GM23338 (cell line): ENCODE measurements around the gene KMT2C. TPM values are rescaled to one million over a fixed set of nuclear protein-coding genes. Genes with fewer than 3 reads are reported as not detected.

Experiments used
- ATAC-seq: fragments of 200-7000 bp; cut with Tn5 transposase; 3 replicates; pipeline ENCODE4 v1.9.1; 2020
- DNase-seq: peaks from one replicate; pipeline ENCODE4 v3.0.0-alpha.2; 2015; ENCODE audit warnings: low spot score
- H2AFZ ChIP-seq: fragments of 200-600 bp; sonication (generic); 2 replicates; pipeline ENCODE4 v1.8.0; 2016; ENCODE audit warnings: antibody characterized with exemption, mild to moderate bottlenecking, moderate library complexity
- H3F3A ChIP-seq: fragments of 200-600 bp; sonication (generic); replicated peaks from 2 replicates; pipeline ENCODE4 v1.8.0; 2017; ENCODE audit warnings: antibody characterized with exemption, mixed run types, low read depth
- H3K27ac ChIP-seq: fragments of 200-600 bp; sonication (generic); 2 replicates; pipeline ENCODE4 v1.6.1; 2016; ENCODE audit warnings: low read depth
- H3K27me3 ChIP-seq: fragments of 200-600 bp; sonication (generic); 2 replicates; pipeline ENCODE4 v1.8.0; 2016; ENCODE audit warnings: mild to moderate bottlenecking, mixed run types, moderate library complexity; ENCODE audit not compliant: insufficient read depth
- H3K36me3 ChIP-seq: fragments of 200-600 bp; sonication (generic); 2 replicates; pipeline ENCODE4 v1.8.0; 2016; ENCODE audit warnings: mild to moderate bottlenecking; ENCODE audit not compliant: insufficient read depth
- H3K4me1 ChIP-seq: fragments of 200-600 bp; sonication (generic); 2 replicates; pipeline ENCODE4 v1.8.0; 2016; ENCODE audit warnings: mild to moderate bottlenecking, moderate library complexity; ENCODE audit not compliant: insufficient read depth
- H3K4me2 ChIP-seq: fragments of 200-600 bp; sonication (generic); 2 replicates; pipeline ENCODE4 v1.7.1; 2017; ENCODE audit warnings: mixed run types
- H3K4me3 ChIP-seq: fragments of 200-600 bp; sonication (generic); 2 replicates; pipeline ENCODE4 v1.6.1; 2016; ENCODE audit warnings: mixed run types
- H3K79me2 ChIP-seq: fragments of 200-600 bp; sonication (generic); replicated peaks from 2 replicates; pipeline ENCODE4 v1.8.0; 2017; ENCODE audit warnings: mild to moderate bottlenecking; ENCODE audit not compliant: insufficient read depth
- H3K9me2 ChIP-seq: fragments of 200-600 bp; sonication (generic); 2 replicates; pipeline ENCODE4 v1.8.0; 2017; ENCODE audit not compliant: insufficient read depth
- H4K20me1 ChIP-seq: fragments of 200-600 bp; sonication (generic); replicated peaks from 2 replicates; pipeline ENCODE4 v1.8.0; 2017; ENCODE audit warnings: mild to moderate bottlenecking; ENCODE audit not compliant: insufficient read depth
- H3K27ac Mint-ChIP-seq: 2 replicates; pipeline ENCODE4 v1.8.0; 2020; ENCODE audit warnings: inconsistent platforms, mild to moderate bottlenecking, moderate library complexity, mixed read lengths
- H3K27me3 Mint-ChIP-seq: 3 replicates; pipeline ENCODE4 v1.8.0; 2022; ENCODE audit warnings: low read depth, mild to moderate bottlenecking, moderate library complexity, mixed read lengths, inconsistent platforms; ENCODE audit not compliant: insufficient read depth, poor library complexity
- H3K36me3 Mint-ChIP-seq: 3 replicates; pipeline ENCODE4 v1.8.0; 2021; ENCODE audit warnings: low read depth, mild to moderate bottlenecking, inconsistent platforms, moderate library complexity, mixed read lengths
- H3K4me1 Mint-ChIP-seq: 3 replicates; pipeline ENCODE4 v1.8.0; 2020; ENCODE audit warnings: mild to moderate bottlenecking, inconsistent platforms, mixed read lengths
- H3K4me3 Mint-ChIP-seq: 3 replicates; pipeline ENCODE4 v1.8.0; 2021; ENCODE audit warnings: moderate library complexity, mild to moderate bottlenecking, inconsistent platforms, mixed read lengths
- H3K9me3 Mint-ChIP-seq: 3 replicates; pipeline ENCODE4 v1.8.0; 2020; ENCODE audit warnings: moderate library complexity, mild to moderate bottlenecking, inconsistent platforms, mixed read lengths
- CREB1 ChIP-seq: fragments of 250-450 bp; sonication (Bioruptor Pico); IDR thresholded peaks from 2 replicates; pipeline ENCODE4 v1.5.0; 2020; ENCODE audit warnings: low read depth, mild to moderate bottlenecking, moderate library complexity
- EZH2 ChIP-seq: fragments of 200-600 bp; sonication (generic); IDR thresholded peaks from one replicate; pipeline ENCODE4 v1.8.0; 2017; ENCODE audit warnings: antibody characterized with exemption, mild to moderate bottlenecking, low read depth; ENCODE audit not compliant: unreplicated experiment
- EZH2phosphoT487 ChIP-seq: fragments of 200-600 bp; sonication (generic); IDR thresholded peaks from one replicate; pipeline ENCODE4 v1.8.1; 2018; ENCODE audit warnings: antibody characterized with exemption; ENCODE audit not compliant: unreplicated experiment
- NANOG ChIP-seq: IDR thresholded peaks from 2 replicates; pipeline ENCODE4 v1.6.1; 2016; ENCODE audit warnings: antibody characterized with exemption, borderline replicate concordance
- POLR2AphosphoS5 ChIP-seq: IDR thresholded peaks from 2 replicates; pipeline ENCODE4 v1.6.1; 2016; ENCODE audit warnings: antibody characterized with exemption, low read depth
- ZNF114 ChIP-seq: fragments of 250-450 bp; sonication (Bioruptor Pico); IDR thresholded peaks from 2 replicates; pipeline ENCODE4 v1.5.0; 2020; ENCODE audit warnings: mild to moderate bottlenecking, moderate library complexity
- ZNF331 ChIP-seq: fragments of 250-450 bp; sonication (Bioruptor Pico); IDR thresholded peaks from 2 replicates; pipeline ENCODE4 v1.5.0; 2020; ENCODE audit warnings: low read depth, mild to moderate bottlenecking, moderate library complexity
- polyA plus RNA-seq: library from polyadenylated mRNA; unstranded; fragments of >200 nt; fragmentation: Nextera tagmentation; extraction: Ambion mirVana; gene quantifications from 2 replicates; pipeline ENCODE4 v1.2.1, GENCODE V29; 2016
- total RNA-seq: library from RNA; depleted of rRNA; stranded (reverse); fragments of >200 nt; shearing (Covaris generic); gene quantifications from 2 replicates; pipeline ENCODE4 v1.2.3, GENCODE V29; 2014
- TF ChIP-seq, protein P1 (sequence below): IDR thresholded peaks from 2 replicates; pipeline ENCODE4 v1.6.1; 2016; ENCODE audit warnings: antibody characterized with exemption
- TF ChIP-seq, protein P2 (sequence below): fragments of 250-450 bp; sonication (Bioruptor Pico); IDR thresholded peaks from 2 replicates; pipeline ENCODE4 v1.5.0; 2020; ENCODE audit warnings: mild to moderate bottlenecking, moderate library complexity
- TF ChIP-seq, protein P3 (sequence below): IDR thresholded peaks from one replicate; pipeline ENCODE4 v1.6.1; 2018; ENCODE audit warnings: antibody characterized with exemption; ENCODE audit not compliant: unreplicated experiment
- TF ChIP-seq, protein P4 (sequence below), 2 experiments: fragments of 200-600 bp in 1 of 2; sonication (generic) in 1 of 2; conservative IDR thresholded peaks; 2 replicates each; pipeline versions ENCODE4 v1.5.1 to v1.6.1; 2016 to 2017; ENCODE audit warnings: antibody characterized with exemption in 2 of 2, low read depth in 2 of 2, mild to moderate bottlenecking in 2 of 2, moderate library complexity in 1 of 2

The KMT2C gene
- total and polyA plus RNA-seq, 2 experiments from 2014 or later = 11.4 to 39.0 TPM

DNA sequence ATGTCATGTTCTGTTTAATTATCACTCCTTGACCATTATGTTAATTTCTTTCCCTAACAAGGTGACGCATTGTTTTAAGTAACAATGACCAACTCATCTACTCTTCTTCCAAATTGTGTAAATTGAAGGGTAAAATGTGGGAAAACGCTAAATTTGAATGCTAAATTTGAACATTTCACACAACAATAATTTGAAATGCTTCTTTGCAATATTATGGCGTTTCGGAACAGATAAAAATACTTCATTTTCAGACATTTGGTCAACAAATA, 29.2 kb upstream of the KMT2C start:
- H3F3A ChIP-seq = peaks cover 15% of the 10 kb centered on the region; the same call in 1 of the 2 replicates
- H3K36me3 ChIP-seq = no peaks in the 10 kb centered on the region
- Mint-ChIP-seq H3K4me3 (peak overlapping the region; percentile 85), H3K27ac (peak overlapping the region; percentile 45; the same call in 1 of the 2 replicates), H3K27me3 (peaks cover 7% of the 10 kb centered on the region), H3K4me1 (peaks cover 13% of the 10 kb centered on the region), H3K36me3 (peaks cover 4% of the 10 kb centered on the region), H3K9me3 (peaks cover 11% of the 10 kb centered on the region)
- H3K9me2 ChIP-seq = no peaks in the 10 kb centered on the region
- peaks cover 5% of the 10 kb centered on the region; the same call in 1 of the 2 replicates for H3K27me3 ChIP-seq
- TF ChIP-seq ZNF114 (CRISPR knock-in tag) (no peak), POLR2AphosphoS5 (no peak), CREB1 (CRISPR knock-in tag) (no peak), EZH2 (no peak), ZNF331 (no peak), EZH2phosphoT487 (no peak), NANOG (no peak)
- TF ChIP-seq, protein P1, sequence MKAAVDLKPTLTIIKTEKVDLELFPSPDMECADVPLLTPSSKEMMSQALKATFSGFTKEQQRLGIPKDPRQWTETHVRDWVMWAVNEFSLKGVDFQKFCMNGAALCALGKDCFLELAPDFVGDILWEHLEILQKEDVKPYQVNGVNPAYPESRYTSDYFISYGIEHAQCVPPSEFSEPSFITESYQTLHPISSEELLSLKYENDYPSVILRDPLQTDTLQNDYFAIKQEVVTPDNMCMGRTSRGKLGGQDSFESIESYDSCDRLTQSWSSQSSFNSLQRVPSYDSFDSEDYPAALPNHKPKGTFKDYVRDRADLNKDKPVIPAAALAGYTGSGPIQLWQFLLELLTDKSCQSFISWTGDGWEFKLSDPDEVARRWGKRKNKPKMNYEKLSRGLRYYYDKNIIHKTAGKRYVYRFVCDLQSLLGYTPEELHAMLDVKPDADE = no peak
- TF ChIP-seq, protein P2, sequence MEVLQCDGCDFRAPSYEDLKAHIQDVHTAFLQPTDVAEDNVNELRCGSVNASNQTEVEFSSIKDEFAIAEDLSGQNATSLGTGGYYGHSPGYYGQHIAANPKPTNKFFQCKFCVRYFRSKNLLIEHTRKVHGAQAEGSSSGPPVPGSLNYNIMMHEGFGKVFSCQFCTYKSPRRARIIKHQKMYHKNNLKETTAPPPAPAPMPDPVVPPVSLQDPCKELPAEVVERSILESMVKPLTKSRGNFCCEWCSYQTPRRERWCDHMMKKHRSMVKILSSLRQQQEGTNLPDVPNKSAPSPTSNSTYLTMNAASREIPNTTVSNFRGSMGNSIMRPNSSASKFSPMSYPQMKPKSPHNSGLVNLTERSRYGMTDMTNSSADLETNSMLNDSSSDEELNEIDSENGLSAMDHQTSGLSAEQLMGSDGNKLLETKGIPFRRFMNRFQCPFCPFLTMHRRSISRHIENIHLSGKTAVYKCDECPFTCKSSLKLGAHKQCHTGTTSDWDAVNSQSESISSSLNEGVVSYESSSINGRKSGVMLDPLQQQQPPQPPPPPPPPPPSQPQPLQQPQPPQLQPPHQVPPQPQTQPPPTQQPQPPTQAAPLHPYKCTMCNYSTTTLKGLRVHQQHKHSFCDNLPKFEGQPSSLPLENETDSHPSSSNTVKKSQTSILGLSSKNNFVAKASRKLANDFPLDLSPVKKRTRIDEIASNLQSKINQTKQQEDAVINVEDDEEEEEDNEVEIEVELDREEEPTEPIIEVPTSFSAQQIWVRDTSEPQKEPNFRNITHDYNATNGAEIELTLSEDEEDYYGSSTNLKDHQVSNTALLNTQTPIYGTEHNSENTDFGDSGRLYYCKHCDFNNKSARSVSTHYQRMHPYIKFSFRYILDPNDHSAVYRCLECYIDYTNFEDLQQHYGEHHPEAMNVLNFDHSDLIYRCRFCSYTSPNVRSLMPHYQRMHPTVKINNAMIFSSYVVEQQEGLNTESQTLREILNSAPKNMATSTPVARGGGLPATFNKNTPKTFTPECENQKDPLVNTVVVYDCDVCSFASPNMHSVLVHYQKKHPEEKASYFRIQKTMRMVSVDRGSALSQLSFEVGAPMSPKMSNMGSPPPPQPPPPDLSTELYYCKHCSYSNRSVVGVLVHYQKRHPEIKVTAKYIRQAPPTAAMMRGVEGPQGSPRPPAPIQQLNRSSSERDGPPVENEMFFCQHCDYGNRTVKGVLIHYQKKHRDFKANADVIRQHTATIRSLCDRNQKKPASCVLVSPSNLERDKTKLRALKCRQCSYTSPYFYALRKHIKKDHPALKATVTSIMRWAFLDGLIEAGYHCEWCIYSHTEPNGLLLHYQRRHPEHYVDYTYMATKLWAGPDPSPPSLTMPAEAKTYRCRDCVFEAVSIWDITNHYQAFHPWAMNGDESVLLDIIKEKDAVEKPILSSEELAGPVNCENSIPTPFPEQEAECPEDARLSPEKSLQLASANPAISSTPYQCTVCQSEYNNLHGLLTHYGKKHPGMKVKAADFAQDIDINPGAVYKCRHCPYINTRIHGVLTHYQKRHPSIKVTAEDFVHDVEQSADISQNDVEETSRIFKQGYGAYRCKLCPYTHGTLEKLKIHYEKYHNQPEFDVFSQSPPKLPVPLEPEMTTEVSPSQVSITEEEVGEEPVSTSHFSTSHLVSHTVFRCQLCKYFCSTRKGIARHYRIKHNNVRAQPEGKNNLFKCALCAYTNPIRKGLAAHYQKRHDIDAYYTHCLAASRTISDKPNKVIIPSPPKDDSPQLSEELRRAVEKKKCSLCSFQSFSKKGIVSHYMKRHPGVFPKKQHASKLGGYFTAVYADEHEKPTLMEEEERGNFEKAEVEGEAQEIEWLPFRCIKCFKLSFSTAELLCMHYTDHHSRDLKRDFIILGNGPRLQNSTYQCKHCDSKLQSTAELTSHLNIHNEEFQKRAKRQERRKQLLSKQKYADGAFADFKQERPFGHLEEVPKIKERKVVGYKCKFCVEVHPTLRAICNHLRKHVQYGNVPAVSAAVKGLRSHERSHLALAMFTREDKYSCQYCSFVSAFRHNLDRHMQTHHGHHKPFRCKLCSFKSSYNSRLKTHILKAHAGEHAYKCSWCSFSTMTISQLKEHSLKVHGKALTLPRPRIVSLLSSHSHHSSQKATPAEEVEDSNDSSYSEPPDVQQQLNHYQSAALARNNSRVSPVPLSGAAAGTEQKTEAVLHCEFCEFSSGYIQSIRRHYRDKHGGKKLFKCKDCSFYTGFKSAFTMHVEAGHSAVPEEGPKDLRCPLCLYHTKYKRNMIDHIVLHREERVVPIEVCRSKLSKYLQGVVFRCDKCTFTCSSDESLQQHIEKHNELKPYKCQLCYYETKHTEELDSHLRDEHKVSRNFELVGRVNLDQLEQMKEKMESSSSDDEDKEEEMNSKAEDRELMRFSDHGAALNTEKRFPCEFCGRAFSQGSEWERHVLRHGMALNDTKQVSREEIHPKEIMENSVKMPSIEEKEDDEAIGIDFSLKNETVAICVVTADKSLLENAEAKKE (CRISPR knock-in tag) = no peak
- TF ChIP-seq, protein P3, sequence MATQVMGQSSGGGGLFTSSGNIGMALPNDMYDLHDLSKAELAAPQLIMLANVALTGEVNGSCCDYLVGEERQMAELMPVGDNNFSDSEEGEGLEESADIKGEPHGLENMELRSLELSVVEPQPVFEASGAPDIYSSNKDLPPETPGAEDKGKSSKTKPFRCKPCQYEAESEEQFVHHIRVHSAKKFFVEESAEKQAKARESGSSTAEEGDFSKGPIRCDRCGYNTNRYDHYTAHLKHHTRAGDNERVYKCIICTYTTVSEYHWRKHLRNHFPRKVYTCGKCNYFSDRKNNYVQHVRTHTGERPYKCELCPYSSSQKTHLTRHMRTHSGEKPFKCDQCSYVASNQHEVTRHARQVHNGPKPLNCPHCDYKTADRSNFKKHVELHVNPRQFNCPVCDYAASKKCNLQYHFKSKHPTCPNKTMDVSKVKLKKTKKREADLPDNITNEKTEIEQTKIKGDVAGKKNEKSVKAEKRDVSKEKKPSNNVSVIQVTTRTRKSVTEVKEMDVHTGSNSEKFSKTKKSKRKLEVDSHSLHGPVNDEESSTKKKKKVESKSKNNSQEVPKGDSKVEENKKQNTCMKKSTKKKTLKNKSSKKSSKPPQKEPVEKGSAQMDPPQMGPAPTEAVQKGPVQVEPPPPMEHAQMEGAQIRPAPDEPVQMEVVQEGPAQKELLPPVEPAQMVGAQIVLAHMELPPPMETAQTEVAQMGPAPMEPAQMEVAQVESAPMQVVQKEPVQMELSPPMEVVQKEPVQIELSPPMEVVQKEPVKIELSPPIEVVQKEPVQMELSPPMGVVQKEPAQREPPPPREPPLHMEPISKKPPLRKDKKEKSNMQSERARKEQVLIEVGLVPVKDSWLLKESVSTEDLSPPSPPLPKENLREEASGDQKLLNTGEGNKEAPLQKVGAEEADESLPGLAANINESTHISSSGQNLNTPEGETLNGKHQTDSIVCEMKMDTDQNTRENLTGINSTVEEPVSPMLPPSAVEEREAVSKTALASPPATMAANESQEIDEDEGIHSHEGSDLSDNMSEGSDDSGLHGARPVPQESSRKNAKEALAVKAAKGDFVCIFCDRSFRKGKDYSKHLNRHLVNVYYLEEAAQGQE = no peak
- TF ChIP-seq, protein P4, sequence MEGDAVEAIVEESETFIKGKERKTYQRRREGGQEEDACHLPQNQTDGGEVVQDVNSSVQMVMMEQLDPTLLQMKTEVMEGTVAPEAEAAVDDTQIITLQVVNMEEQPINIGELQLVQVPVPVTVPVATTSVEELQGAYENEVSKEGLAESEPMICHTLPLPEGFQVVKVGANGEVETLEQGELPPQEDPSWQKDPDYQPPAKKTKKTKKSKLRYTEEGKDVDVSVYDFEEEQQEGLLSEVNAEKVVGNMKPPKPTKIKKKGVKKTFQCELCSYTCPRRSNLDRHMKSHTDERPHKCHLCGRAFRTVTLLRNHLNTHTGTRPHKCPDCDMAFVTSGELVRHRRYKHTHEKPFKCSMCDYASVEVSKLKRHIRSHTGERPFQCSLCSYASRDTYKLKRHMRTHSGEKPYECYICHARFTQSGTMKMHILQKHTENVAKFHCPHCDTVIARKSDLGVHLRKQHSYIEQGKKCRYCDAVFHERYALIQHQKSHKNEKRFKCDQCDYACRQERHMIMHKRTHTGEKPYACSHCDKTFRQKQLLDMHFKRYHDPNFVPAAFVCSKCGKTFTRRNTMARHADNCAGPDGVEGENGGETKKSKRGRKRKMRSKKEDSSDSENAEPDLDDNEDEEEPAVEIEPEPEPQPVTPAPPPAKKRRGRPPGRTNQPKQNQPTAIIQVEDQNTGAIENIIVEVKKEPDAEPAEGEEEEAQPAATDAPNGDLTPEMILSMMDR (conservative IDR thresholded peaks at IDR 0.05; ENCODE audit: low read depth in 2 of 2) = no peak
- H4K20me1 ChIP-seq = no peaks in the 10 kb centered on the region
- peaks cover 7% of the 10 kb centered on the region for H3K4me1 ChIP-seq
- DNase-seq (no peak), ATAC-seq (no peak)
- H3K4me3 ChIP-seq = peak overlapping the region; percentile 88
- H3K4me2 ChIP-seq = peak overlapping the region; percentile 81
- peak overlapping the region; percentile 85 for H2AFZ ChIP-seq
- no peak overlapping the region for H3K27ac ChIP-seq
- H3K79me2 ChIP-seq = no peaks in the 10 kb centered on the region
